Measurements from ENCODE around the gene TACC2. TPM values are rescaled to one million over a fixed set of nuclear protein-coding genes. Genes with fewer than 3 reads are reported as not detected.

The TACC2 gene
- total RNA-seq, 2 donors from 2014 or later, result 247 to 286 TPM

DNA sequence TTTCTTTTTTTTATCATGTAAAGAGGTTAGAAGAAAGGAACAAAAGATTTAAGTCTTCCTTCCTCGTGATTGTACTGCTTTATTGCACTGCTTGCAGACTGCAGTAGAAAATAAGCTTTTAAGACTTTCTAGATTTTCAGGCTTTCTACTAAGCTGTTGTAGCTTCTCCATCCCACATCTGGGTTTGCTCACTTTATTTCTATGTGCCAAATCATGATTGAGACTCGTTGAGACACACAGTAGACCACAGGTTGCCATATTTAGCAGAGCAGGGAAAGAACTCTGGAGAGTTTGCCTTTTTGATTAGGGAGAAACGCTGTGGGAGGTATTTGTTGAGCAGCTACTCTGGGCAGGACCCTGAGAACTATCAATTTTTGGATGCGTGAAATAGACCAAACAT lies 192.9 kb downstream of the TACC2 start:
- no peak for DNase-seq (ENCODE audit: low spot score)
- Histone ChIP-seq H3K4me3 (no peak overlapping the region), H3K4me1 (peaks cover 0 to 40% of the 10 kb centered on the region in 2 donors), H3K36me3 (no peaks in the 10 kb centered on the region), H3K27me3 (no peaks in the 10 kb centered on the region), H3K27ac (peak overlapping the region in 1 of 2 donors; percentile 61), H3K9me3 (no peaks in the 10 kb centered on the region)
- TF ChIP-seq CTCF (IDR thresholded peaks at IDR 0.05), result no peak

- no peak for DNase-seq (ENCODE audit: low spot score)
- no peak overlapping the region for H3K4me3 ChIP-seq
- H3K4me1 ChIP-seq, result peaks cover 0 to 44% of the 10 kb centered on the region in 2 donors
- no peaks in the 10 kb centered on the region for H3K9me3 ChIP-seq
- no peaks in the 10 kb centered on the region for H3K27me3 ChIP-seq
- TF ChIP-seq CTCF (IDR thresholded peaks at IDR 0.05), result no peak
- H3K36me3 ChIP-seq, result no peaks in the 10 kb centered on the region
- peak overlapping the region in 1 of 2 donors; percentile 61 for H3K27ac ChIP-seq
These were observed 193.3 kb downstream of the TACC2 start for GRCh38 chr10:122182308-122182707.

- Histone ChIP-seq H3K9me3 (no peaks in the 10 kb centered on the region), H3K27ac (peak overlapping the region in 1 of 2 donors; percentile 61), H3K27me3 (no peaks in the 10 kb centered on the region), H3K4me3 (no peak overlapping the region), H3K36me3 (no peaks in the 10 kb centered on the region), H3K4me1 (peaks cover 0 to 62% of the 10 kb centered on the region in 2 donors)
- no peak for TF ChIP-seq CTCF (IDR thresholded peaks at IDR 0.05)
- DNase-seq (ENCODE audit: low spot score), result no peak
These were observed 195.3 kb downstream of the TACC2 start for GRCh38 chr10:122184254-122184653.

GRCh38 chr10:122185643-122186042 lies 196.7 kb downstream of the TACC2 start:
- TF ChIP-seq CTCF (IDR thresholded peaks at IDR 0.05), result no peak
- no peak overlapping the region for H3K27ac ChIP-seq
- peaks cover 0 to 65% of the 10 kb centered on the region in 2 donors for H3K4me1 ChIP-seq
- no peaks in the 10 kb centered on the region for H3K36me3 ChIP-seq
- no peak overlapping the region for H3K4me3 ChIP-seq
- no peaks in the 10 kb centered on the region for H3K9me3 ChIP-seq
- DNase-seq (ENCODE audit: low spot score), result no peak
- no peaks in the 10 kb centered on the region for H3K27me3 ChIP-seq

DNA sequence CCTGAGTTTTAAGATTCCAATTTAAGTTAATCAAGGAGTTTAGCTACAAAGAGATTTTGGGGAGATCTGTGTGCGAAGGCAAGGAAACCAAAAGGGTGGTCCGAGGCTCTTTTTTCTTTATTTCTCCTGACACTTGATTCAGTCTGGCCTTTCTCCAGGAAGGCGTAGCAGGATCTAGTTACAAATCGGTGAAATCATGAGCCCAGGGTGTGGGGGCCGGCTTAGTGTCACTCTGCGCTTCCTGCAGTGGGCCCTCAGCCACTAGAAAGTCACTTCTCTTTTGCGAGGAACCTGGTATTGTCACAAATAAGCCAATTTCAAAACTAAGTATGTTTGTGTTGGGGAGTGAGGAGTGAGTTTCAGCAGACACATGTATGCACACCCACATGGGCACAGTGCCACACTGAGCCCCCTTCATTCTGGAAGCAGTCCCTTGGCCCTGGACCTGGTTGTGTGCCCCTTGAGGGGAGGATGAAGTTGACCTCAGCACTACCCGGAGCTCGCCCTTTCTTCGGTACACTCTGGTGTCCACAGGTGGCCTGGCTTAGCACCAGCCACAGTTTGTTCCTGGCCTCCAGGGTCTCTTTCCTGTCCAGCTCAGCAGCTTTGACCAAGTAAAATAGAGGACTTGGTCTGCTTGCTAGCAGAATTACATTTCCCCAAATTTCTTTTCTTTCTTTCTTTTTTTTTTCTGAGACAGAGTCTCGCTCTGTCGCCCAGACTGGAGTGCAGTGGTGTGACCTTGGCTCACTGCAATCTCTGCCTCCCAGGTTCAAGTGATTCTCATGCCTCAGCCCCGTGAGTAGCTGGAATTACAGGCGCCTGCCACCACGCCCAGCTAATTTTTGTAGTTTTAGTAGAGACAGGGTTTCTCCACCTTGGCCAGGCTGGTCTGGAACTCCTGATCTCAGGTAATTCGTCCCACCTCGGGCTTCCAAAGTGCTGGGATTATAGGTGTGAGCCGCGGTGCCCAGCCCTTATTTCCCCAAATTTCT lies 198.2 kb downstream of the TACC2 start:
- no peaks in the 10 kb centered on the region for H3K9me3 ChIP-seq
- H3K4me1 ChIP-seq, result peaks cover 0 to 55% of the 10 kb centered on the region in 2 donors
- no peaks in the 10 kb centered on the region for H3K27me3 ChIP-seq
- H3K36me3 ChIP-seq, result no peaks in the 10 kb centered on the region
- no peak for TF ChIP-seq CTCF (IDR thresholded peaks at IDR 0.05)
- H3K27ac ChIP-seq, result peak overlapping the region; percentile 65 to 76
- no peak for DNase-seq (ENCODE audit: low spot score)
- H3K4me3 ChIP-seq, result no peak overlapping the region
